ENCODE results near the gene G6PC3. TPM values are rescaled to one million over a fixed set of nuclear protein-coding genes. Genes with fewer than 3 reads are reported as not detected.
"Not testable (repeated sequence)": the region's sequence is repeated elsewhere in the genome, so short reads cannot be mapped to it uniquely, and the experiment has no call there.

G6PC3 gene
- total RNA-seq, 1 donor from 2014 or later, result 63.2 TPM

GRCh38 chr17:44024853-44025252 is 45.7 kb upstream of the G6PC3 start:
- Mint-ChIP-seq H3K36me3 (peaks cover 16% of the 10 kb centered on the region), H3K4me3 (no peak overlapping the region), H3K27ac (no peak overlapping the region), H3K9me3 (no peaks in the 10 kb centered on the region), H3K4me1 (no peaks in the 10 kb centered on the region), H3K27me3 (ENCODE audit: low read depth) (no peaks in the 10 kb centered on the region)
- no peak for DNase-seq (ENCODE audit: low spot score in 2 of 2, unreplicated experiment in 2 of 2)
- TF ChIP-seq CTCF (IDR thresholded peaks at IDR 0.05; ENCODE audit: unreplicated experiment), result no peak

- H3K36me3 Mint-ChIP-seq, result peaks cover 28% of the 10 kb centered on the region
- no peak overlapping the region for H3K4me3 Mint-ChIP-seq
- H3K4me1 Mint-ChIP-seq, result no peaks in the 10 kb centered on the region
- TF ChIP-seq CTCF (IDR thresholded peaks at IDR 0.05; ENCODE audit: unreplicated experiment), result no peak
- no peaks in the 10 kb centered on the region for H3K9me3 Mint-ChIP-seq
- no peak for DNase-seq (ENCODE audit: low spot score in 2 of 2, unreplicated experiment in 2 of 2)
- no peaks in the 10 kb centered on the region for H3K27me3 Mint-ChIP-seq (ENCODE audit: low read depth)
- no peak overlapping the region for H3K27ac Mint-ChIP-seq
These were observed 40.8 kb upstream of the G6PC3 start for GRCh38 chr17:44029736-44030135.

- H3K4me1 Mint-ChIP-seq, result no peaks in the 10 kb centered on the region
- H3K27ac Mint-ChIP-seq, result no peak overlapping the region
- peaks cover 26% of the 10 kb centered on the region for H3K36me3 Mint-ChIP-seq
- no peak overlapping the region for H3K4me3 Mint-ChIP-seq
- no peak for DNase-seq (ENCODE audit: low spot score in 2 of 2, unreplicated experiment in 2 of 2)
- H3K27me3 Mint-ChIP-seq (ENCODE audit: low read depth), result no peaks in the 10 kb centered on the region
- no peak for TF ChIP-seq CTCF (IDR thresholded peaks at IDR 0.05; ENCODE audit: unreplicated experiment)
- no peaks in the 10 kb centered on the region for H3K9me3 Mint-ChIP-seq
These were observed 40.1 kb upstream of the G6PC3 start for GRCh38 chr17:44030482-44030881.

- H3K9me3 Mint-ChIP-seq, result no peaks in the 10 kb centered on the region
- no peak overlapping the region for H3K27ac Mint-ChIP-seq
- no peaks in the 10 kb centered on the region for H3K27me3 Mint-ChIP-seq (ENCODE audit: low read depth)
- no peaks in the 10 kb centered on the region for H3K4me1 Mint-ChIP-seq
- H3K36me3 Mint-ChIP-seq, result peaks cover 32% of the 10 kb centered on the region
- DNase-seq (ENCODE audit: low spot score in 2 of 2, unreplicated experiment in 2 of 2), result no peak
- no peak overlapping the region for H3K4me3 Mint-ChIP-seq
- no peak for TF ChIP-seq CTCF (IDR thresholded peaks at IDR 0.05; ENCODE audit: unreplicated experiment)
These were observed 36.6 kb upstream of the G6PC3 start for GRCh38 chr17:44033861-44034408.

GRCh38 chr17:44034688-44035087 is 35.8 kb upstream of the G6PC3 start:
- H3K36me3 Mint-ChIP-seq, result peaks cover 31% of the 10 kb centered on the region
- not testable (repeated sequence) for H3K4me1 Mint-ChIP-seq; H3K27me3 Mint-ChIP-seq (ENCODE audit: low read depth)

GRCh38 chr17:44037471-44037870 is 33.1 kb upstream of the G6PC3 start:
- peaks cover 11% of the 10 kb centered on the region for H3K4me1 Mint-ChIP-seq
- TF ChIP-seq CTCF (IDR thresholded peaks at IDR 0.05; ENCODE audit: unreplicated experiment), result no peak
- no peak overlapping the region for H3K27ac Mint-ChIP-seq
- no peaks in the 10 kb centered on the region for H3K27me3 Mint-ChIP-seq (ENCODE audit: low read depth)
- peaks cover 21% of the 10 kb centered on the region for H3K36me3 Mint-ChIP-seq
- no peak for DNase-seq (ENCODE audit: low spot score in 2 of 2, unreplicated experiment in 2 of 2)
- H3K4me3 Mint-ChIP-seq, result no peak overlapping the region
- no peaks in the 10 kb centered on the region for H3K9me3 Mint-ChIP-seq

More at GRCh38 chr17:44034688-44035087, 35.8 kb upstream of the G6PC3 start:
- not testable (repeated sequence) for DNase-seq (ENCODE audit: low spot score in 2 of 2, unreplicated experiment in 2 of 2); H3K4me3 Mint-ChIP-seq; H3K9me3 Mint-ChIP-seq; H3K27ac Mint-ChIP-seq

All from mesothelial cell of epicardium (in vitro differentiated cells).